GM23248 (cell line): ENCODE measurements around the gene DNMT1.

Source experiments
- EZH2 ChIP-seq: fragments of 200-600 bp; sonication (generic); IDR thresholded peaks from 2 replicates; pipeline ENCODE4 v1.6.1; 2018; ENCODE audit warnings: antibody characterized with exemption, mild to moderate bottlenecking; ENCODE audit not compliant: insufficient read depth, poor library complexity, severe bottlenecking
- EZH2phosphoT487 ChIP-seq: fragments of 200-600 bp; sonication (generic); IDR thresholded peaks from 2 replicates; pipeline ENCODE4 v1.6.1; 2018; ENCODE audit warnings: antibody characterized with exemption, moderate library complexity, mild to moderate bottlenecking, low read depth; ENCODE audit not compliant: insufficient read depth

- TF ChIP-seq EZH2 (no peak), EZH2phosphoT487 (no peak)
Measured at GRCh38 chr19:10086591-10087192, 108.1 kb downstream of the DNMT1 start.
